B cell (primary cell): ENCODE data around the gene LRSAM1. TPM values are rescaled to one million over a fixed set of nuclear protein-coding genes. Genes with fewer than 3 reads are reported as not detected.

Experiments
- ATAC-seq: fragments of 200-7000 bp; cut with Tn5 transposase; one replicate; pipeline ENCODE4 v1.10.0; 2021; ENCODE audit warnings: low read depth, mild to moderate bottlenecking, moderate number of reproducible peaks, moderate library complexity
- CTCF ChIA-PET: fragments of 350-600 bp; sonication (Branson Sonifier 250); formaldehyde crosslinking; loops from one replicate; lab custom pipeline; 2021; ENCODE audit warnings: antibody characterized with exemption, inconsistent platforms; lab: Charles Lee
- POLR2A ChIA-PET: fragments of 350-600 bp; sonication (Branson Sonifier 250); formaldehyde crosslinking; loops from one replicate; lab custom pipeline; 2021; ENCODE audit warnings: antibody characterized with exemption; lab: Charles Lee
- DNase-seq: peaks from one replicate; pipeline ENCODE4 v3.0.0; 2013
- H2AFZ ChIP-seq: 2 replicates; pipeline ENCODE4 v1.6.1; 2012; ENCODE audit warnings: mild to moderate bottlenecking, low read depth, low read length; ENCODE audit not compliant: insufficient read depth, poor library complexity, severe bottlenecking
- H3K27ac ChIP-seq, 2 donors: 1 replicate in 1 of 2; 2 replicates in 1 of 2; pipeline ENCODE4 v1.5.1; 2012 to 2013; ENCODE audit warnings: low read length in 2 of 2, mild to moderate bottlenecking in 2 of 2, moderate library complexity in 1 of 2
- H3K27me3 ChIP-seq, 4 experiments: fragments of 200-600 bp in 1 of 4; sonication (generic) in 1 of 4; replicated peaks in 1 of 4; 1 replicate in 2 of 4; 2 replicates in 2 of 4; pipeline versions ENCODE4 v1.6.1 to v1.7.0; 2013 to 2016; ENCODE audit warnings: low read length in 3 of 4, mild to moderate bottlenecking in 2 of 4, mixed read lengths in 1 of 4, moderate library complexity in 1 of 4; ENCODE audit not compliant: insufficient read depth in 4 of 4, control insufficient read depth in 3 of 4; ENCODE audit errors: control extremely low read depth in 1 of 4
- H3K36me3 ChIP-seq, 2 experiments: replicated peaks in 1 of 2; 1 replicate in 1 of 2; 2 replicates in 1 of 2; pipeline versions ENCODE4 v1.6.1 to v1.7.1; 2013; ENCODE audit warnings: low read length in 1 of 2; ENCODE audit not compliant: insufficient read depth in 2 of 2, control insufficient read depth in 1 of 2; ENCODE audit errors: control extremely low read depth in 1 of 2, extremely low read depth in 1 of 2
- H3K4me1 ChIP-seq, 2 donors: fragments of 200-600 bp in 1 of 2; sonication (generic) in 1 of 2; 1 replicate in 1 of 2; 2 replicates in 1 of 2; pipeline versions ENCODE4 v1.5.1 to v1.6.1; 2013 to 2017; ENCODE audit warnings: low read length in 2 of 2; ENCODE audit not compliant: control insufficient read depth in 2 of 2, insufficient read depth in 2 of 2
- H3K4me2 ChIP-seq: replicated peaks from 2 replicates; pipeline ENCODE3; 2012; ENCODE audit warnings: mild to moderate bottlenecking, low read depth, low read length; ENCODE audit not compliant: poor library complexity, severe bottlenecking
- H3K4me3 ChIP-seq, 5 experiments: fragments of 200-600 bp in 1 of 5; sonication (generic) in 1 of 5; 1 replicate in 3 of 5; 2 replicates in 2 of 5; pipeline versions ENCODE4 v1.5.1 to v1.7.0; 2011 to 2016; ENCODE audit warnings: low read length in 4 of 5, mild to moderate bottlenecking in 4 of 5, low read depth in 2 of 5, control low read depth in 1 of 5, moderate library complexity in 1 of 5; ENCODE audit not compliant: insufficient read depth in 1 of 5; ENCODE audit errors: control extremely low read depth in 1 of 5, extremely low read depth in 1 of 5
- H3K79me2 ChIP-seq: fragments of 200-600 bp; sonication (generic); one replicate; pipeline ENCODE4 v1.6.0; 2016; ENCODE audit warnings: low read length; ENCODE audit not compliant: control insufficient read depth, insufficient read depth
- H3K9ac ChIP-seq: fragments of 200-600 bp; sonication (generic); 2 replicates; pipeline ENCODE4 v1.6.1; 2017; ENCODE audit warnings: mild to moderate bottlenecking, low read length, moderate library complexity
- H3K9me3 ChIP-seq, 3 donors: one replicate each; pipeline versions ENCODE4 v1.6.1 to v1.7.1; 2013; ENCODE audit warnings: low read length in 2 of 3; ENCODE audit not compliant: control insufficient read depth in 2 of 3, insufficient read depth in 1 of 3; ENCODE audit errors: control extremely low read depth in 1 of 3
- H4K20me1 ChIP-seq: 2 replicates; pipeline ENCODE4 v1.6.0; 2012; ENCODE audit warnings: mild to moderate bottlenecking, low read length; ENCODE audit not compliant: insufficient read depth, control insufficient read depth, poor library complexity, severe bottlenecking
- H3K27ac Mint-ChIP-seq: one replicate; pipeline ENCODE4 v1.8.0; 2021; ENCODE audit warnings: mixed read lengths
- H3K27me3 Mint-ChIP-seq: one replicate; pipeline ENCODE4 v1.8.0; 2021; ENCODE audit warnings: mixed read lengths
- H3K4me1 Mint-ChIP-seq: one replicate; pipeline ENCODE4 v1.8.0; 2021; ENCODE audit warnings: mixed read lengths
- H3K4me3 Mint-ChIP-seq: one replicate; pipeline ENCODE4 v1.8.0; 2021; ENCODE audit warnings: mixed read lengths
- H3K9me3 Mint-ChIP-seq: one replicate; pipeline ENCODE4 v1.8.0; 2022; ENCODE audit warnings: mixed read lengths; ENCODE audit not compliant: insufficient read depth
- EZH2 ChIP-seq: IDR thresholded peaks from 2 replicates; pipeline ENCODE4 v1.6.1; 2012; ENCODE audit warnings: borderline replicate concordance, low read depth, mild to moderate bottlenecking, moderate library complexity, low read length; ENCODE audit not compliant: insufficient read depth, poor library complexity, severe bottlenecking
- WGBS: methylation state at CpG from one replicate; pipeline ENCODE4 v1.1.5; 2013; ENCODE audit warnings: missing lambda C conversion rate; ENCODE audit not compliant: insufficient coverage; 5-methylcytosine and 5-hydroxymethylcytosine counted together
- intact Hi-C: fragments of 100-400 bp; cut with micrococcal nuclease; formaldehyde crosslinking; loops from one replicate; pipeline ENCODE4 v1.10.0; 2022
- polyA plus RNA-seq: library from polyadenylated mRNA; depleted of rRNA; stranded (reverse); fragments of >200 nt; gene quantifications from 2 replicates; pipeline ENCODE4 v1.2.3, GENCODE V29; 2012
- total RNA-seq, 2 donors: library from RNA; stranded (reverse); fragments of 120-200 nt in 1 of 2; gene quantifications; 1 replicate in 1 of 2; 2 replicates in 1 of 2; pipeline versions ENCODE4 v1.2.3 to v1.2.4, GENCODE V29; 2013 to 2022
- TF ChIP-seq, protein P1 (sequence below): fragments of 200-600 bp; IDR thresholded peaks from one replicate; pipeline ENCODE4 v1.8.0; 2022; ENCODE audit warnings: antibody characterized with exemption, mild to moderate bottlenecking

Gene LRSAM1
- total and polyA plus RNA-seq, 2 donors (not counting 1 experiment from before 2014, with no cell fraction given) = 30.6 to 39.8 TPM

DNA sequence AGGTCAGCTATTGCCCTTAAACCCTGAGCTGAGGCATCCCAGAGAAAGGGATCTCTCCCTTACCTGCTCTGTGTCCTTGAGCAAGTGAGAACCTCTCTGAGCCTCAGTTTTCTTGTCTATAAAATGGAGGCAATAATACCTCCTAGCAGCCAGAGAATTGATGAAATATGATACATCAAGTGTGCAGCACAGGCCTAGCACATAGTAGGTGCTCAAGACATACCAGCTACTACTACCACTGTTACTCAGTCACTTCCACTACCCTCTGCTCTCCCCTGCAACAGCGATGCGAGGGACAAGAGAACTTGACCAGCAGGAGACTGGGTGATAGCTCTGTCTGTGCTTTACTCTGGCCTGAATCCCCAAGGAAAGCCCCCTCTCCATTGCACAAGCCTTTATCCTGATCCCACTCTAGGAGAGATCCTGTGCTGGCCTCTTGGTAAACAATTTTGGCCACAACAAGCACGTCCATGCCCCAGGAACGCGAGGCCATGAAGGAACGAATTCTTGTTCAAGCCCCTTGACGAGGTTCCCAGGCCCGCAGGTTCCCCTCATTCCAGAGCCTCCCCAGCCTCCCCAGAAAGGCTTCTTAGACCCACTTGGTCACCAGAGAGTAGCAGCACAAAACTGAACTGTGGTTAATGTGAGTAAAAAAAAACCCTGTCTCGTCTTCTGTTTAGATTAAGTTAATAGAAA, 39.4 kb downstream of the LRSAM1 start:
- Histone ChIP-seq H3K4me3 (no peak overlapping the region), H2AFZ (no peak overlapping the region), H3K79me2 (no peaks in the 10 kb centered on the region), H3K9ac (no peak overlapping the region), H4K20me1 (no peaks in the 10 kb centered on the region), H3K27me3 (no peaks in the 10 kb centered on the region), H3K4me2 (no peak overlapping the region), H3K9me3 (no peaks in the 10 kb centered on the region), H3K27ac (no peak overlapping the region), H3K4me1 (no peaks in the 10 kb centered on the region), H3K36me3 (peaks cover 1 to 66% of the 10 kb centered on the region in 2 experiments)
- POLR2A ChIA-PET = interaction anchor here (0.6 kb wide), 1 partner anchor 491 kb away, joined by 3 read pairs; no protein-coding TSS in a partner anchor
- DNase-seq (no peak), ATAC-seq (no peak)
- WGBS = 90% methylated on average over 6 of the region's 9 CpGs
- Mint-ChIP-seq H3K27me3 (no peaks in the 10 kb centered on the region), H3K4me3 (no peak overlapping the region), H3K27ac (no peak overlapping the region), H3K4me1 (no peaks in the 10 kb centered on the region), H3K9me3 (no peaks in the 10 kb centered on the region)
- intact Hi-C loops = no loop called here
- CTCF ChIA-PET = interaction anchor here (1.0 kb wide), 1 partner anchor 14 kb away, joined by 5 read pairs; no protein-coding TSS in a partner anchor
- TF ChIP-seq, protein P1, sequence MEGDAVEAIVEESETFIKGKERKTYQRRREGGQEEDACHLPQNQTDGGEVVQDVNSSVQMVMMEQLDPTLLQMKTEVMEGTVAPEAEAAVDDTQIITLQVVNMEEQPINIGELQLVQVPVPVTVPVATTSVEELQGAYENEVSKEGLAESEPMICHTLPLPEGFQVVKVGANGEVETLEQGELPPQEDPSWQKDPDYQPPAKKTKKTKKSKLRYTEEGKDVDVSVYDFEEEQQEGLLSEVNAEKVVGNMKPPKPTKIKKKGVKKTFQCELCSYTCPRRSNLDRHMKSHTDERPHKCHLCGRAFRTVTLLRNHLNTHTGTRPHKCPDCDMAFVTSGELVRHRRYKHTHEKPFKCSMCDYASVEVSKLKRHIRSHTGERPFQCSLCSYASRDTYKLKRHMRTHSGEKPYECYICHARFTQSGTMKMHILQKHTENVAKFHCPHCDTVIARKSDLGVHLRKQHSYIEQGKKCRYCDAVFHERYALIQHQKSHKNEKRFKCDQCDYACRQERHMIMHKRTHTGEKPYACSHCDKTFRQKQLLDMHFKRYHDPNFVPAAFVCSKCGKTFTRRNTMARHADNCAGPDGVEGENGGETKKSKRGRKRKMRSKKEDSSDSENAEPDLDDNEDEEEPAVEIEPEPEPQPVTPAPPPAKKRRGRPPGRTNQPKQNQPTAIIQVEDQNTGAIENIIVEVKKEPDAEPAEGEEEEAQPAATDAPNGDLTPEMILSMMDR = no peak
- no peak for TF ChIP-seq EZH2

DNA sequence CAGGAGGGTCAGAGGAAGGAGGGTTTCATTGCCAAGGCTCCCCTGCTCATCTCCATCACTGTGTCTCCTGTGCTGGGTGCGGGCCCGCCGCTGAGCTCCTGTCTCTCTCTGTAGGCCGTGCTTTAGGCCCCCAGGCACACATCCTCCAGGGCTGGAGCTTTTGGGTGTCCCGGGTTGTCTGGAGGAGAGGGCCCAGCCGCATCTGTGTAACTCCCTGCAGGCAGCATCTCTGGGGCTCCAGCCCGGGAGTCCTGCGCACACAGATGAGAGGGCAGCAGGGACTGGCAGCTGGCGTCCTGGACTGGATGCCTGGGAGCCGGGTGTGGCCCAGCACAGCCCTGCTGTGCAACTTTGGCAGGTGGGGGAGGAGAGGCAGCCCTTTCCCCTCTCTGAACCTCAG, 40.2 kb downstream of the LRSAM1 start:
- ChIA-PET CTCF (no interaction called here), POLR2A (interaction anchor here (0.6 kb wide), 1 partner anchor 34 kb away, joined by 4 read pairs; no protein-coding TSS in a partner anchor)
- no peaks in the 10 kb centered on the region for H3K9me3 ChIP-seq
- no peak overlapping the region for H3K27ac ChIP-seq
- no peaks in the 10 kb centered on the region for H3K79me2 ChIP-seq
- no peak overlapping the region for H3K4me3 ChIP-seq
- H3K27me3 ChIP-seq = no peaks in the 10 kb centered on the region
- intact Hi-C loops = no loop called here
- 94% methylated on average over 10 of the region's 10 CpGs for WGBS
- H3K4me1 ChIP-seq = no peaks in the 10 kb centered on the region
- DNase-seq = no peak
- Mint-ChIP-seq H3K4me1 (no peaks in the 10 kb centered on the region), H3K27me3 (no peaks in the 10 kb centered on the region), H3K9me3 (no peaks in the 10 kb centered on the region), H3K4me3 (no peak overlapping the region), H3K27ac (no peak overlapping the region)
- no peaks in the 10 kb centered on the region for H4K20me1 ChIP-seq
- H2AFZ ChIP-seq = no peak overlapping the region
- no peak for TF ChIP-seq EZH2
- TF ChIP-seq, protein P1 = no peak
- no peak for ATAC-seq
- H3K4me2 ChIP-seq = no peak overlapping the region
- H3K9ac ChIP-seq = no peak overlapping the region
- peaks cover 1 to 66% of the 10 kb centered on the region in 2 experiments for H3K36me3 ChIP-seq
